Measurements from ENCODE around the gene SYNDIG1. TPM values are rescaled to one million over a fixed set of nuclear protein-coding genes. Genes with fewer than 3 reads are reported as not detected.

The SYNDIG1 gene
- total and polyA plus RNA-seq, 9 of the 15 experiments (the other 6 are each of a cell fraction or from before 2014, with no cell fraction given), result not detected

DNA sequence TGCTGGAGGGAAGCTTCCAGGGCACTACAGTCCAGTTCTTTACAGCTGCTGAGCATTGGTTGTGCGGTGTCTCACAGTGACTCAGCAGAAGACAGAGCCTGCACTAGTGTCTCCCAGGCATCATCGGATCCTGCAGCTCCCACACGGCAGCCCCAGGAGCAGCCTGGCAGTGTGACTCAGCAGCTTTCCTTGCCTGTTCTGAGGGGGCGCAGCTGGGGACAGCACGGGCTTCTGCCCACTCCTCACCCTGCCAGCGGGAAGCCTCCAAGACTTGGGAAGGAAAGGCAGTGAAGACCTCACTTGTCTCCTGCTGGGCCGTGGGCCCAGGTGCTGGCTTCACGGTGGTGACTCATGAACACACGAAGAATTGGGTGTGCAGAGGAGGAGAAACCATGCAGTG, 165.4 kb downstream of the SYNDIG1 start (continued):
- TF ChIP-seq CEBPG (CRISPR knock-in tag; IDR thresholded peaks at IDR 0.05) (no peak), CEBPG (tag; conservative IDR thresholded peaks at IDR 0.05 in 1 of 2, IDR thresholded peaks at IDR 0.05 in 1 of 2) (no peak), CREM (IDR thresholded peaks at IDR 0.05; ENCODE audit: low read depth) (no peak), ZNF384 (IDR thresholded peaks at IDR 0.05; ENCODE audit: low read depth, low read length) (no peak), RCOR1 (IDR thresholded peaks at IDR 0.05; ENCODE audit: borderline replicate concordance in 1 of 2, low read depth in 2 of 2, low read length in 2 of 2) (peak in 1 of 2 experiments; percentile 41; a peak in 1 of 4 replicates), EHMT2 (IDR thresholded peaks at IDR 0.05) (no peak), ATF1 (CRISPR knock-in tag; IDR thresholded peaks at IDR 0.05) (no peak), ATF1 (tag; IDR thresholded peaks at IDR 0.05) (no peak), RAD51 (IDR thresholded peaks at IDR 0.05; ENCODE audit: borderline replicate concordance, low read depth) (no peak), ZC3H11A (IDR thresholded peaks at IDR 0.05; ENCODE audit: low read depth, low read length) (no peak), SREBF1 (IDR thresholded peaks at IDR 0.05; ENCODE audit: borderline replicate concordance, low read depth, low read length) (no peak), CBX1 (IDR thresholded peaks at IDR 0.05; ENCODE audit: low read depth) (no peak), POLR3G (IDR thresholded peaks at IDR 0.05; ENCODE audit: extremely low read depth, insufficient read length, insufficient replicate concordance) (no peak), PRMT5 (CRISPR knock-in tag; IDR thresholded peaks at IDR 0.05) (no peak), ZNF124 (CRISPR knock-in tag; IDR thresholded peaks at IDR 0.05) (no peak), SIRT6 (IDR thresholded peaks at IDR 0.05; ENCODE audit: low read depth, low read length) (no peak), ZFX (CRISPR knock-in tag; IDR thresholded peaks at IDR 0.05) (no peak), C11orf30 (IDR thresholded peaks at IDR 0.05; ENCODE audit: low read depth) (peak; percentile 95), SRSF9 (IDR thresholded peaks at IDR 0.05; ENCODE audit: borderline replicate concordance, low read depth, low read length) (no peak), CTBP1 (IDR thresholded peaks at IDR 0.05; ENCODE audit: borderline replicate concordance) (peak; percentile 53; the same call in 1 of the 2 replicates), ARHGAP35 (IDR thresholded peaks at IDR 0.05; ENCODE audit: partially characterized antibody) (no peak), ZNF586 (CRISPR knock-in tag; conservative IDR thresholded peaks at IDR 0.05) (no peak), BACH1 (tag; IDR thresholded peaks at IDR 0.05) (peak; percentile 93), KDM4B (IDR thresholded peaks at IDR 0.05; ENCODE audit: borderline replicate concordance in 2 of 2, low read depth in 1 of 2) (no peak), CHCHD3 (CRISPR knock-in tag; IDR thresholded peaks at IDR 0.05) (no peak), ZNF24 (IDR thresholded peaks at IDR 0.05) (no peak), TEAD4 (IDR thresholded peaks at IDR 0.05; ENCODE audit: low read length) (no peak), TEAD4 (CRISPR knock-in tag; IDR thresholded peaks at IDR 0.05; ENCODE audit: borderline replicate concordance) (no peak), PREB (CRISPR knock-in tag; IDR thresholded peaks at IDR 0.05) (no peak), HNRNPLL (IDR thresholded peaks at IDR 0.05; ENCODE audit: low read depth, low read length, poor library complexity, severe bottlenecking) (no peak)
- TF ChIP-seq, protein P1, sequence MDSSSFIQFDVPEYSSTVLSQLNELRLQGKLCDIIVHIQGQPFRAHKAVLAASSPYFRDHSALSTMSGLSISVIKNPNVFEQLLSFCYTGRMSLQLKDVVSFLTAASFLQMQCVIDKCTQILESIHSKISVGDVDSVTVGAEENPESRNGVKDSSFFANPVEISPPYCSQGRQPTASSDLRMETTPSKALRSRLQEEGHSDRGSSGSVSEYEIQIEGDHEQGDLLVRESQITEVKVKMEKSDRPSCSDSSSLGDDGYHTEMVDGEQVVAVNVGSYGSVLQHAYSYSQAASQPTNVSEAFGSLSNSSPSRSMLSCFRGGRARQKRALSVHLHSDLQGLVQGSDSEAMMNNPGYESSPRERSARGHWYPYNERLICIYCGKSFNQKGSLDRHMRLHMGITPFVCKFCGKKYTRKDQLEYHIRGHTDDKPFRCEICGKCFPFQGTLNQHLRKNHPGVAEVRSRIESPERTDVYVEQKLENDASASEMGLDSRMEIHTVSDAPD (CRISPR knock-in tag; IDR thresholded peaks at IDR 0.05), result no peak
